ENCODE measurements around the gene CHD2.
A peak's percentile ranks its signal among the peaks of the same experiment; 100 is the strongest.
"Not testable (repeated sequence)": the region's sequence is repeated elsewhere in the genome, so short reads cannot be mapped to it uniquely, and the experiment has no call there.

CHD2 gene

DNA sequence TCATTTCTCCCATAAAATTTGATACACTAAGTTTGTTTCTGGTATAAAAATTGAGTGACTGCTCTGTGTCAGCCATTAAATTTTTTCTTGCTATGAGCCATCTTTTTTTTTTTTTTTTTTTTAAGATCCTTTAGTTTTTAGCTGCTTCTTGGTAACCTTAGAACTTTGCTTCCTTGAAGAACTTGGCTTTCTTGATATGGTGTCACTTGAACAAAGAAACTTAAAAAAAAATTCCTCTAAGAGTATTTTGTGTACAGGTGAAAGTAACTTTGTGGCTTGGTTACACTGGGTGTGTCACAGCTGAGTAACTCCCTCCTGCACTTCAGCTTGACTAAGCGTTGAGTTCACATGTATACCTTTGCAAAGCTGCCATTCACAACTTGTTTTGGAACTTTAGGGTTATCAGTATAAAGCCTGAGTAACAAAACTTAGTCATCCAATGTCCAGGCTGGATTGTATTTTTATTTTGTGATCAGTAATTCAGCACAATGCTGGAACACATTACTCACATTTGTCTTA lies 6.5 kb downstream of the CHD2 start:
- no peak for DNase-seq

DNA sequence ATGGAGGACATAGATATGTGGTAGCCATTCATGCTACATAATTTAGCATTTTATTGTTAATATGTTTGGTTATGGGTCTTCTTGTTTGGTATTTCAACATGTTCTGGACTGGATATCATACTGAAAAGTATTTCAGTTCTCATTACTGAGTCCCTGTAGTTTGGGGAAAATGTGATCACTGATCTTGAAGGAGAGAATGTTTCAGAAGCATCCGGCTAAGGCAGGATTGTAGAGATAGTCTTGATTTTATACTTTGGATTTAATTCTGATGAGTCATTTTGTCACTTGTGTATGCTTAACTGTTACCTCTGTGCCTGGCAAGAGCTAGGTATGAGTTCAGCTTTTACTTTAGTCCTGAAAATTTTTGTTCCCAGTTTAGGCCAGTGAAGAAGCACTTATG lies 7.1 kb downstream of the CHD2 start:
- no peak for DNase-seq

DNA sequence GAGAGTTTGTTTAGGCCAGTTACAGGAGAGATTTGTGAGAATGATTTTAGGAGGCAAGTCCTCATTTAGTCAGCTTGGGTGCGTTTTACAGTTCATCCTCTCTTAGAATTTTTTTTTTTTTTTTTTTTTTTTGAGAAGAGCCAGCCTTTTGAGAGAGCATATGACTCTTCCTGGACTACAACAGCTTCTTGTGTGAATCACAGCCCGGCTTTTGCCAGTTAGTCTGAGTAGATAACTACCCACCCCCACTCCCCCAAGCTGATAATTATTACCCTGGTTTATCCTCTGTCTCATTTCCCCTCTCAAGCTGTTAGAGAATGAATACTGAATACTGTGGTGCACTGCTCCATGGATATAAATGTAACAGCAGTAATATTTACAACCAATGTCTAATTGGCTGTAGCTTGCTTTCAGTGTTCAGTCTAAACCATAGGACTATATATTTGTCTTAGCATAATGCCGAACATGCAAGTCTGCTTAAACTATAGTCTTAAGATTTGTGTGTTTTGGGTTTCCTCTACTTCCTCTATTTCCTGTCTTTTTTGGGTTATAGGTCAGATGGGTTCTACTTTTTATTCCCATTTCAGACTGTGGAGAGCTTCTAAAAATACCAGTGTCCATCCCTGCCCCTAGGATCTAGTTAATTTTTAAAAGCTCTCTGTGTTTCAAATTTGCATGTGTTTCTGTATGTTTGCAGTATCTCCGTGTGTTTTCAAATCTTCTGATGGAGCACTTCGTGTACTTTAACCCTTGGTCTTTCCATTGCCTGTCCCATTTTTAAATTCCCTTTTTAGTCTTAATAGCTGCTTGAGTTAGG lies 8.0 kb downstream of the CHD2 start:
- no peak for DNase-seq

DNA sequence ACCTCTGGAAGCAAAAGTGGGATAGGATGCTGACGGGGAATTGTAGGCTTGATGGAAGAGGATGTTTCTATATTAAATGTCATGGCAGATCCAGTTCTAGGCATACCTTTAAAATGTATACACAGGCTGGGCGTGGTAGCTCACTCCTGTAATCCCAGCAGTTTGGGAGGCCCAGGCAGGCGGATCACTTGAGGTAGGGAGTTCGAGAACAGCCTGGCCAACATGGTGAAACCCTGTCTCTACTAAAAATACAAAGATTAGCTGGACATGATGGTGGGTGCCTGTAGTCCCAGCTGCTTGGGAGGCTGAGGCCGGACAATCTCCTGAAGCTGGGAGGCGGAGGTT lies 8.6 kb downstream of the CHD2 start:
- DNase-seq: no peak

DNA sequence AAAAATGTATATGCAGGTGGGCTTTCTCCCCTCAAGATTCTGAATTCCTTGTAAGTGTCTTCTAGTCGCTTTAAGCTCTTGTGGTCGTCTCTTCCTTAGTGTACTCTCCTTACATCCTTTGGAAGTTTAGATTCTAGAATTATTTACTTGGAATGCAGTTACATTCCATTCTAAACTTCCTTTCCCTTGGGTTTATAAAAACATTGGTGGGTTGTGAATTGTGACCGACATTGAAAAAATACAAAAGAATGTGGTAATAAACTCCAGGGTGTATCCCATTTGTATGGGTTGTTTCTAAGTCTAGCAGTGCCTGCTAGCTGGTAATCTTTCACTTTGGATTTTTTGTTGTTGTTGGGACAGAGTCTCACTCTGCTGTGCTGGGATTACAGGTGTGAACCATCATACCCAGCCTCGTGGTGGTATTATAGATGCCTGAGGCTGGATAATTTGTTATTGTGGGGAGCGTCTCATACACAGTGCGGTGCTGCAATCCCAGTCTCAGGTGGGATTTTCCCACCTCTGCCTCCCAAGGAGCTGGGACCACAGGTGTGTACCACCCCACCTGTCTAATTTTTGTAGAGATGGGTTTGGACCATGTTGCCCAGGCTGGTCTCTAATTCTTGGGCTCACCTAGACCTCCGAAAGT lies 9.1 kb downstream of the CHD2 start:
- DNase-seq: no peak

DNA sequence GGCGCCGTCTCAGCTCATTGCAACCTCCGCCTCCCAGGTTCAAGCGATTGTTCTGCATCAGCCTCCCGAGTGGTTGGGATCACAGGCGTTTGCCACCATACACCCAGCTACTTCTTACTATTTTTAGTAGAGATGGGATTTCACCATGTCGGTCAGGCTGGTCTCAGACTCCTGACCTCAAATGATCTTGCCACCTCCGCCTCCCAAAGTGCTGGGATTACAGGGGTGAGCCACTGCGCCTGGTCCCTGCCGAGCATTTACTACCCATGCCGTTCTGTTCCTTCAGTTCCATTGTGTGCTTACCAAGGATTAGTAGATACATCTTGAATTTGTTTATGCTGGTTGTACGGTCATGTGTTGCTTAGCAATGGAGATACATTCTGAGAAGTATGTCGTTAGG lies 10.3 kb downstream of the CHD2 start:
- no peak for DNase-seq

DNA sequence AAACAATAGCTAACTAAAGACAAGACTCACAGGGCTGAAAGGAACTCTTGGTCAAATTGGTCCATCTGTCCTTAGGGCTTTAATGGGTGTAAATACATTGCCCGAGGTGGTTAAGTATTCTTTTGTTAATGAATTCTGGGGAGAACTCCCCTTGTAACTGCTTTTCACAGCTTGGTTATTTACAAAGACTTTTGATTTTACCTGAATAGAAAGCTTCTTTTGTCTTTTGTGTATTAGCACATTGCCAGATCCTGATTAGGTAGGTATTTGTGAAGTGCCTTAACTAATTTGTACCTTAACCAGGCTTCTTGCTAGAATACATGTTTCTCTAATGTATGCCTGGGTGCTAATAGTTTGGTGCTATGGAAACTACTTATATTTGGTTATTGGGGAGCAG lies 14.0 kb downstream of the CHD2 start:
- no peak for DNase-seq

DNA sequence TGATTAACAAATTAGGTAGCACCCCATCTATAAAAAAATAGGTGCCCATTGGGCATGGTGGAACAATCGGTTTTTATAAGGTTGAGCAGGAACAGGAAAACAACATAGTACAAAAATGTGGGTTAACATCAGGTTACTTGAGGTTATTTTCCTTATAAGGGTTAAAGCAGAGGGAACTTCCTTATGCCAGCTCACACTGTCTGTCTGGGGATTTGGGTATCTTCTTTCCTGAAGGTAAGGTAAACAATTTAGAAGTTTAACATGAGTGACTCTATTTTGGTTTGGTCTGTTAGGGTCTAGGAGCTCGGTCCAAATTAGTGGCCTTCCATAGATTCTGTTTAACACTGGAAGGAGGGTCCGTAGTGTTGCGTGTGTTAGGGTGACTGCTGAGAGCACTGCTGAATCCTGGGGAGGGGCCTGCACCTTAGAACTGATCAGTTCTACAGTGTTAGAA lies 14.7 kb downstream of the CHD2 start:
- DNase-seq: no peak

DNA sequence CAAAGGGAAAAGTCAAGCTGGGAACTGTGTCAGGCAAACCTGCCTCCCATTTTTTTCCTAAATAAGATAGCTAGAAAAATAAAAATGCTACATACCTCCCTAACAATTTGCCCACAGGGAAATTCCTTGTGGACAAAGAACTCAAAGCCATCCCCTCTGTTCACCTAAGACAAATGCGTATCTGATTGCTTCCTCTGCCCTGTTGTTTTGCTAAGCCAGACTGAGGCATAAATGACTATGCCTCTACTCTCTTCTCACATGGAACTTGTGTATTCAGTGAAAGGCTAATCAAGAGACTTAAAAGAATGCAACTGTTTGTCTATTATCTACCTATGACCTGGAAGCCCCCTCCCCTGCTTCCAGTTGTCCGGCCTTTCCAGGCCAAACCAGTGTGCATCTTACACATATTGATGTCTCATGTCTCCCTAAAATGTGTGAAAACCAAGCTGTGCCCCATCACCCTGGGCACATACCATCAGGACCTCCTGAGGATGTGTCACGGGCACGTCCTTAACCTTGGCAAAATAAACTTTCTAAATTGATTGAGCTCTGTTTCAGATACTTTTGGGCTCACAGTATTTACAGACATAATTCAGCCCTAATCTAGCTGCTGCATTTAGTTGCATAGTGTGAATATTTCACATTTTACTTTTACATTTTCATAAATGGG lies 15.8 kb downstream of the CHD2 start:
- DNase-seq: no peak

DNA sequence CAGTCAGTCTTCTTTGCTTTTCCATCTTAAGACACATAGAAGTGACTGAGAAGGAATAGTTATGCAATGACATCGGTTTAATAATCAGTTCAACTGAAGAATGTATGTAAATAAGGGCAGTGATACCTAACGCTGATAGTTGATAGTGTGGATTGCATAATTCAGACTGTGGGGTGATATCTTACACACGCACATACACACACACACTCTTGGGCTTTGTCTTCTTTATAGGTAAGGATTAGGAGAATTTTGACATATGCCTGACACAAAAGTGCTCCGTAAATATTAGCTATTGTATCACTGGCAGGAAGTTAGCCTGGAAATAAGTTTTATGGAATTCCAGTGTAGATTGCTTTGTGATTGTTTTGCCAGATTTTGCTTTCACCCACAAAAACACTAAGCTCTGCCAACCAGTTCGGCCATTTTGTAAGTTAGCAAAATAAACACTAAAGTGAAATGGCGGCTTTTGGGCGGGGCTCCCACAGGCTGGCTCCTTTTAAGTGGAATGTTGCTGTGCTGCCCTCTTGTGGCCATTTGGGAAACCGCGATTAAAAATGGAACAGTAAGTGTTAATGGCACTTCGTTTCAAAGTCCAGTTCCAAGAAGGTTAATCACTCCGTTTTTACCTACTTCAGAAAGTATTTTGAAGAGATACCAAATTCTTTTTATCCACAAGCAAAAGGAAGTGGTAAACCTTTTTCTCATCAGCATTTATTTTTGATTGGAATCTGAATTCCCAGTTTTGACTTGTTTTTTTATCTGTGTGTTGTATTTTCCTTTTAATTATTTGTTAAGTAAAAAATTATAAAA lies 17.7 kb downstream of the CHD2 start:
- peak; percentile 93 for DNase-seq

DNA sequence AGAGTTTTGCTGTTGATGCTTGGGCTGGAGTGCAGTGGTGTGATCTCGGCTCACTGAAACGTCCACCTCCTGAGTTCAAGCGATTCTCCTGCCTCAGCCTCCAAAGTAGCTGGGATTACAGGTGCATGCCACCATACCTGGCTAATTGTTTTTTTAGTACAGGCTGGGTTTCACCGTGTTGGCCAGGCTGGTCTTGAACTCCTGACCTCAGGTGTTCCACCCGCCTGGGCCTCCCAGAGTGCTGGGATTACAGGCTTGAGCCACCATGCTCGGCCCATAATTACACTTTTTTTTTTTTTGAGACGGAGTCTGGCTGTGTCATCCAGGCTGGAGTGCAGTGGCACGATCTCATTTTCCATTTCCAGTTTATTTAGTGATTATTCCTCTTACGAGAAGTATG lies 18.8 kb downstream of the CHD2 start:
- not testable (repeated sequence) for DNase-seq

DNA sequence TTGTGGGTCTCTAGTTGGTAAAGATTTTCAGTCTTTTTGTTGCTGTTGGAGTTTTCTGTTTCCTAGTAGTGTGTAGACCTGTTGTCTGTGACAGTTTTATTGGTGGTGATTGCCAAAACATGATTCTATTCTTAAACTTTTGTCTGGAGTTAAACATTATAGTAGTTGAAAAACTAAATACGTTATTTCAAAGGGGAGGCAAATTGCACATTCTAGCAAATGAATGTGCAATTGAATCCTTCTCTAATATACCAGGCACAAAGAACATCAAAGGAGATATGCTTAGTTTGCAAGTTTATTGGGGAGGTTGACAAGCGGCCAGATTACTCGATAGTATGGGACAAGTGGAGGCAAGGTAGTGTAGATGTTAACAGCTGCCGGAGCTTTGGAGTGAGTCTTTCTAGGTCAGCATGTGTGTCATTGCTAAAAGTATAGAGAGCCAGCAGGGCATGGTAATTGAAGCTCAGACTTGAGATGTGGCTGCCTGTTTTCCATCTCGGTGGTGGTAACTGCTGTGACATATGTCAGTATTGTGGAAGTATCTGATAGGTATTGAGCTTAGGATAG lies 20.6 kb downstream of the CHD2 start:
- no peak for DNase-seq

DNA sequence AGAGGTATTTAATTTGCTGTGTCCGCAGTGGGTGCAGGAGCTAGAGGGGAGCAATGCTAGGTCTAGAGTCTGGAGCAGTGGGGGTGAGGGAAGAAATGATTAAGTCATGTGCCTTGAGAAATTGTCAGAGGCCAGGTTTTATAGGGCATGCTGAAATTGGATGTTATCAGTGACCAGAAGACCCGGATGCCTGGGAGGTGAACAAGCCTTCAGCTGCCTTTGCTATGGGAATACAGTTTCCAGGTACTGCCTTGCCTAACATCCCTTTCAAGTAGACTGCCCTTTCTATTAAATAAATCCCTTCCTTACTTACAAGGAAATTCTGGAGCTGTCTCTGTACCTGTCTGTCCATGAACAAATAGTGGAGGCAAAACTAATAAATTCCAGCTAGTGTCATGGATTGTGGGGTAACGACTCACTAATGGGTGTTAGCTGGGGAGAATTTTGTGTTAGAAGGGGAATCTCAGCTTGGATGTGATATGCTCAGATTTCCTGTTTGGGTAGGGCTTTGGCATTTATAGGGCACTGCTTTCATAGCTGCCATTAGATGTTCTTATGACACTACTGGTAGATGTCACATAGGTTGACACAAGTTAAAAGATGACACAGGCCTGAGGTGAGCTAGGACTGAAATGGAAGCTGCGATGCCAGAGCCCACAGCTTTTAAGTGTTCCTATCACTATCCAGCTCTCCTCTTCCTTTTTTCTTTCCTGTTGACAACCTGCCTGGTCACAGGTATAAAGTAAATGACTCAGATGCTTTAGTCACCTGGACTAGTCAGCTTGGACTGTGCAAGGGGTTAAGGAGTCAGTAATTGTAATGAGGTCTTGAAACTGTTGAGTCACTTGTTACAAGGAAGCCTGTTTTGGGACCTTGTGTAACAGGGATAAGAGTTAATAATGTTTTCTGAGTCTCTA lies 21.3 kb downstream of the CHD2 start:
- no peak for DNase-seq

DNA sequence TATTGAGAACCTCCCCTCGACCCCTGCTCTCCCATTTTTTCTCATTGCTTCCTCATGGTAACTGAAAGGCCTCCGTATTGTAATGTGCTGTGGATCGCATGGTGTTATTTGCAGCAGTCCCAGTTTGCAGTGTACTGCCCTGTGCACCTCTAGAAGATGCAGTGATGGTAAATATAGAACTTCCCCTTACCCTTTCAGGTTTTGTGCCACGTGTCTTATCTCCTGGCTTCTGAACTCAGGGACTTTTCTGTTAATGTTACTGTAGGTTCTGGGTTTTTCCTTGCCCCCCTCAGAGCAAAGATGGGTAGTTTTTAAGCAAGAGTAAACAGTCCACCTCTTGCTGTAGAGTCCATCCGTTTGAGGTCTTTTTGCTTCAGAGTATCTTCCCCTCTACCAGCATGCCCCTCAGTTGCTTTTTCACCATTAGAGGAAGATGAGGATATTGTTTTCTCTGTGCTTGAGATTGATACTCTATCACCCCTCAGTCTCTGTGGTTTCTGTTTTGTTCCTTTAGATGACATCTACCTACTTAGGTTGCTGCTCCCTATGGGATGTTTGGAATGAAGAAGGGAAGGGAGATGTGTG lies 22.4 kb downstream of the CHD2 start:
- no peak for DNase-seq

DNA sequence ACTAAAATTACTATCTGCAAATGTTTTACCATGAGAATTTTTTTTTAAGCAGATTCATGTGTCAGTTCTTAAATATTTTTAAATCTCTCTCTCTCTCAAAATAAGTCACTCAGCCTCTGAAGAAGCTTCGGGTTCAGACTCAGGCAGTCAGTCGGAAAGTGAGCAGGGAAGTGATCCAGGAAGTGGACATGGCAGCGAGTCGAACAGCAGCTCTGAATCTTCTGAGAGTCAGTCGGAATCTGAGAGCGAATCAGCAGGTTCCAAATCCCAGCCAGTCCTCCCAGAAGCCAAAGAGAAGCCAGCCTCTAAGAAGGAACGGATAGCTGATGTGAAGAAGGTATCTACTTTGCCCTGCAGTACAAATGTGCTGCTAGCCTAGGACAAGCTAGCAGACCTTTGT lies 24.1 kb downstream of the CHD2 start:
- DNase-seq: no peak

DNA sequence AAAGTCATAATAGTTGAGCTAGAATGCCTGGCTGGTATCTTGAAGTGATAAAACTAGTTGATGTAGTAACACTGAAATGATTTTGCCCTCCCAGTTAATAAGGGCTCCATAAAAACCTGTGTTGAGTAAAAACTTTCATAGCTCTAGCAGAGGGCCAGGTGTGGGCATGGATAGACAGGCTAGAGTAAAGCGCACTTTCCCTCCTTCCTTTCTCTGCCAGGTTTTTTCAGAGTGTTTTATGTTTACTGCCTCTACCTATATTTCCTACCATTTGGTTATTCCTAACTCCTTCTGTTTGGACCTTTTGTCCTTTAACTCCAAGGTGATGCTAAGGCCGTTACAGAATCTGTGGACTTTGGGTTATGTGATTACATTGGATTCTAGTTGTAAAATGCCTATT lies 25.3 kb downstream of the CHD2 start:
- DNase-seq: no peak

DNA sequence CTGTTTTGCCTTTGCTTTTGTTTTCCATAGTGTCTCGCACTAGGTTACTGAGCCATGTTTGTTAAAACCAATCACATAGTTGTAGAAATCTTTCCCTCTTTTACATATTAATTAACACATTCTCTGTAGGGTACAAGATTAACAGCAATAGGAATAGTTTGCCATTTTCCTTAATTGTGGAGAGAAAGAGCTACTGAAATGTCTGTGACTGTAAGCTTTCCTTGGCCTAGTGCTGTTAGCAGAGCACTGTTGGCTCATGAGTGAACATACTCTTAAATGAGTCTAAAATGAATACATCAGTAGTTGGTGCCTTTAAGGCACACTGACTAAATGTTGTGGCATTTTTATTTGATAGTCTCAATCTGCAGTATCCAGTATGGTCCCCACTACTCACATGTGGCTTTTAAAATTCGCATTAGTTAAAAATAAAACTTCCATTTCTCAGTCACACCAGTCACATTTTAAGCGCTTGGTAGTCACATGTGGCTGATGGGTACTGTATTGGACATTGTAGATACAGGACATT lies 28.2 kb downstream of the CHD2 start:
- no peak for DNase-seq

DNA sequence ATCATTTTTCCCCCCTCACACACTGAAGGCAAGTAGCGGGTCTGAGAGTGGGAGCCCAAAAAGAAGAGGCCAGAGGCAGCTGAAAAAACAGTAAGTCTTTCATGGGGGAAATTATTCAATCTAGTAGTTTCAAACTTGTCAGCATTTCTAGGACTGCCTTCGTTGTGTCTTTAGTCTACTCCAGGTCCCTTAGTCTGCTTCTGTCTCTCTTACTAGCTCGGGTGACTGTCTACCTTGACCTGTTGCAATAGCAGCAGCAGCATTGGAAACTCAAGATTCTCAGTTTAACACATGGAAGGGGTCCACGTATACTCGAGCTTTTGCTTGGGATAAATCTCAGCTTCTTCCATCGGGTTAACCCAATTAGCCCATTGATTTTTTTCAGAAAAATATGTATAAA lies 28.9 kb downstream of the CHD2 start:
- DNase-seq: no peak

DNA sequence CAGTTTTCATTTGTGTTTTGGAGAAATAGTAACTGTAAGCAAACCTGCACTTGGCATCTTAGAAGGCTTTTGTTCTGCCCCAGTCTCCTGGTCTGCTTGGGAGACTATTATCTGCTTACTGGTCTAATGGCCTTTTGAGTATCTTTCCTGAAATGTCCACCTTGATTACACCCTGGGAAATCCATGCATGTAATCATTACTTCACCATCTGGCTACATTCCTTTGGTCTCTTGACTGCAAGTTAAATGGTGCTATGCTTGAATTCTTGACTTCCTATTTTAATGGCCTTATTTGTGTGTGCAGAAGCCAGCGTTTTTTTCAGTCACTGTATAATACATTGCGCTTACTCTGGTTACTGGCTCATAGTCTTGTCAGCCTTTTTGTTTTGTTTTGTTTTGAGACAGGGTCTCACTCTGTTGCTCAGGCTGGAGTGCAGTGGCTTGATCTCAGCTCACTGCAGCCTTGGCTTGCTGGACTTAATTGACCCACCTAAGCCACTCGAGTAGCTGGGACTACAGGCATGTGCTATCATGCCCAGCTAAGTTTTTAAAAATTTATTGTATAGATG lies 30.0 kb downstream of the CHD2 start:
- no peak for DNase-seq

DNA sequence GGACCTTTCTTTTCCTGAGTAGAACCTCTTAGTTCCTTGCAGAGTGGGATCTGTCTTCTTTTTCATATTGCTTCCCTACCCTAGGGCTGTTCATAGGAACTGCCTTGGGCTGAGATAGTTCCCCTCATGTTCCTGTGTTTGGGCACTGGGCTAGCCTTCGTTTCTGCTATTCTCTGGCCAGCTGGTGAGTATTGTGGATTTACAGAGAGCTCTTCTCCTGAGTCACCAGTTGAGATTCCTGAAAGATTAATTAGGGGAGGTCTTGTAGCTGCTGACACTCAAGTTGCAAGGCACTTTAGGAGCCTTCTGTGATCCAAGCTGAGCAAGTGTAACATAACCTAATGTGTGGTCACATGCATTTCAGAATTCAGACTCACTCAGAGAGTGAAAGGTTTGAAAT lies 30.7 kb downstream of the CHD2 start:
- no peak for DNase-seq
